ENCODE measurements around the gene PLPPR1.

PLPPR1 gene

DNA sequence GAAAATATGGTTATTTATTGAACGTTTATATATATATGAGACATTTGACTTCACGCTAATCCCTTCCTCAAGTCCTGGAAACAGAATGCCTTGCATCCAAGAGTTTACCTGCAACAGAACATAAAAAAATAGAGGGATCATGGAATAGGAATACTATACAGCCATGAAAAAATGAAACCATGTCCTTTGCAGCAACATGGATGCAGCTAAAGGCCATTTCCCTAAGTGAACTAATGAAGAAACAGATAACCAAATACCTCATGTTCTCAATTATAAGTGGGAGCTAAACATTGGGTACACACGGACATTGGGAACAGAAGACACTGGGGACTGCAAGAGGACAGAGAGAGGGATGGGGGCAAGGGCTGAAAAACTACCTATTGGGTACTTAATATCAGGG is 343.3 kb downstream of the PLPPR1 start:
- Histone ChIP-seq H3K4me1 (ENCODE audit: control insufficient read depth, low read depth, low read length) (no peaks in the 10 kb centered on the region), H3K9ac (ENCODE audit: low read length) (no peak overlapping the region), H3K27me3 (ENCODE audit: control insufficient read depth, insufficient read depth, low read length) (no peaks in the 10 kb centered on the region), H3K27ac (ENCODE audit: low read length) (no peak overlapping the region), H3K36me3 (ENCODE audit: control insufficient read depth, low read depth, low read length) (no peaks in the 10 kb centered on the region), H3K4me3 (ENCODE audit: low read length) (no peak overlapping the region), H3K9me3 (ENCODE audit: control insufficient read depth, low read depth, low read length) (no peaks in the 10 kb centered on the region)

DNA sequence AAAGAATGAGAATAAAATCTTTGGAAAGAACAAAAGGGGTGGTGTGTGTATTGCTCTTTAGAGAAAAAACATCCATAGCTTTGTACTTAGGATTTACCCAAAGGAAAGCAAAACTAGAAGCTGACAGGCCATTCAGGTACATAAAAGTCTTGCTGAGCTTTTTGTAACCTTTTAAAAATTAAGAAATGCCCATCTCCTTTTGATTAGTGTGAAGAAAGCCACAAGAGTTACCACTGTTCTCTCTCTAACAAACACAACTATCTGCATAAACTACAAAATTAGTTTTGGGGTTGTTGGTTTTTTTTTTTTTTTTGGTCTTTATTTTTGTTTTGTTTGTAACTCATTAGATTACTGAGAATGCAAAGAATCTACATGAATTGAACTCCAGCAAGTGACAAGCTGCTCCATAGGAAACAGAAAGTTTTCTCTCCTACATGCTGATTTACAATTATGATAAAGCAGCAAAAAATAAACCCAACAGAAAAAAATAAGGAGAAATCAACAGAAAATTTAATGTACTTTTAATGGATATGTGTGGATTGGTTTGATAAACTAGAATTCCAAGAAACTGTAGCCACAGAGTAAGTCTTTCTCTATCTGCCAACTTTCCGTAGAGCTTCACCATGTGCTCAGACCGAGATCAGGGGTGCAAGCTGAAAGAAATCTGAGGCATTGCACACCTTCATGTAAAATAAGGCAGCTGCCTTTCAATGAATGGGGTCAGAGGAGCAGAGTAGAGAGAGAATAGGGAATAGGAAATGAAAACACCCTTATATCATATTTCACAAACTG is 344.0 kb downstream of the PLPPR1 start:
- Histone ChIP-seq H3K4me3 (ENCODE audit: low read length) (no peak overlapping the region), H3K9me3 (ENCODE audit: control insufficient read depth, low read depth, low read length) (no peaks in the 10 kb centered on the region), H3K36me3 (ENCODE audit: control insufficient read depth, low read depth, low read length) (no peaks in the 10 kb centered on the region), H3K27ac (ENCODE audit: low read length) (no peak overlapping the region), H3K9ac (ENCODE audit: low read length) (no peak overlapping the region), H3K4me1 (ENCODE audit: control insufficient read depth, low read depth, low read length) (no peaks in the 10 kb centered on the region), H3K27me3 (ENCODE audit: control insufficient read depth, insufficient read depth, low read length) (no peaks in the 10 kb centered on the region)
